Caco-2 (cell line): Measurements from ENCODE around the gene ENHO. TPM values are rescaled to one million over a fixed set of nuclear protein-coding genes. Genes with fewer than 3 reads are reported as not detected.
A peak's percentile ranks its signal among the peaks of the same experiment; 100 is the strongest.

Source experiments
- BruUV-seq: library from RNA; stranded (reverse); fragments of 400-500 nt; replicated peaks from 2 replicates; lab custom pipeline; 2021; lab: Mats Ljungman, UMichigan
- CTCF ChIA-PET: fragments of 300-600 bp; sonication (Branson Sonifier 250); formaldehyde crosslinking; loops from one replicate; lab custom pipeline; 2022; ENCODE audit warnings: antibody characterized with exemption; lab: Charles Lee
- POLR2A ChIA-PET: fragments of 300-600 bp; sonication (Branson Sonifier 250); formaldehyde crosslinking; loops from one replicate; lab custom pipeline; 2022; ENCODE audit warnings: antibody characterized with exemption; lab: Charles Lee
- DNase-seq, 2 experiments: peaks; one replicate each; pipeline versions ENCODE4 v3.0.0 to v3.0.0-alpha.2; 2020 to 2022
- H3K27me3 ChIP-seq: replicated peaks from 2 replicates; pipeline ENCODE4 v1.6.0; 2011; ENCODE audit warnings: low read length; ENCODE audit not compliant: control insufficient read depth, insufficient read depth
- H3K36me3 ChIP-seq: 2 replicates; pipeline ENCODE4 v1.5.1; 2011; ENCODE audit warnings: low read length; ENCODE audit not compliant: control insufficient read depth, insufficient read depth
- H3K4me1 ChIP-seq: fragments of 250-450 bp; sonication (Bioruptor Pico); 2 replicates; pipeline ENCODE4 v1.5.1; 2020; ENCODE audit warnings: mild to moderate bottlenecking
- H3K4me3 ChIP-seq: 2 replicates; pipeline ENCODE4 v1.5.1; 2011; ENCODE audit warnings: low read depth, mild to moderate bottlenecking, control low read depth, low read length
- H3K9me3 ChIP-seq: fragments of 250-450 bp; sonication (Bioruptor Pico); 2 replicates; pipeline ENCODE4 v1.5.1; 2020; ENCODE audit warnings: mild to moderate bottlenecking, moderate library complexity
- H3K27ac Mint-ChIP-seq: one replicate; pipeline ENCODE4 v1.8.0; 2022; ENCODE audit warnings: mixed read lengths; ENCODE audit not compliant: unreplicated experiment
- H3K27me3 Mint-ChIP-seq: one replicate; pipeline ENCODE4 v1.8.0; 2022; ENCODE audit warnings: mixed read lengths; ENCODE audit not compliant: insufficient read depth, unreplicated experiment
- H3K36me3 Mint-ChIP-seq: one replicate; pipeline ENCODE4 v1.8.0; 2022; ENCODE audit warnings: mild to moderate bottlenecking, mixed read lengths; ENCODE audit not compliant: insufficient read depth, unreplicated experiment
- H3K4me1 Mint-ChIP-seq: one replicate; pipeline ENCODE4 v1.8.0; 2022; ENCODE audit warnings: low read depth, mixed read lengths; ENCODE audit not compliant: unreplicated experiment
- H3K4me3 Mint-ChIP-seq: one replicate; pipeline ENCODE4 v1.8.0; 2022; ENCODE audit warnings: mild to moderate bottlenecking, moderate library complexity, mixed read lengths; ENCODE audit not compliant: unreplicated experiment
- H3K9me3 Mint-ChIP-seq: one replicate; pipeline ENCODE4 v1.8.0; 2022; ENCODE audit warnings: mixed read lengths; ENCODE audit not compliant: unreplicated experiment
- CTCF ChIP-seq, 2 experiments: fragments of 200-600 bp in 1 of 2; IDR thresholded peaks; 1 replicate in 1 of 2; 2 replicates in 1 of 2; pipeline versions ENCODE4 v1.5.1 to v1.8.0; 2011 to 2022; ENCODE audit warnings: antibody characterized with exemption in 1 of 2, control low read depth in 1 of 2, inconsistent platforms in 1 of 2, low read depth in 1 of 2, low read length in 1 of 2, mild to moderate bottlenecking in 1 of 2, moderate library complexity in 1 of 2; ENCODE audit not compliant: insufficient read depth in 1 of 2, severe bottlenecking in 1 of 2, unreplicated experiment in 1 of 2
- intact Hi-C: fragments of 100-400 bp; cut with micrococcal nuclease; formaldehyde crosslinking; loops from one replicate; pipeline ENCODE4 v1.10.0; 2022; ENCODE audit not compliant: unreplicated experiment
- total RNA-seq: library from RNA; stranded (reverse); gene quantifications from 2 replicates; pipeline ENCODE4 v1.2.3, GENCODE V29; 2022

ENHO gene
- total RNA-seq, 1 experiment from 2014 or later = 2.1 TPM

- H3K4me3 Mint-ChIP-seq = no peak overlapping the region
- BruUV-seq = no TSS peak
- TF ChIP-seq CTCF (IDR thresholded peaks at IDR 0.05; ENCODE audit: insufficient read depth in 1 of 2, low read depth in 1 of 2, low read length in 1 of 2, severe bottlenecking in 1 of 2, unreplicated experiment in 1 of 2) = no peak
- no peak overlapping the region for H3K27ac Mint-ChIP-seq
- Histone ChIP-seq H3K4me3 (no peak overlapping the region), H3K36me3 (no peaks in the 10 kb centered on the region), H3K9me3 (no peaks in the 10 kb centered on the region), H3K4me1 (no peaks in the 10 kb centered on the region), H3K27me3 (no peaks in the 10 kb centered on the region; the same call in none of the 2 replicates)
- DNase-seq = peak in 1 of 2 experiments; percentile 21
- ChIA-PET CTCF (no interaction called here), POLR2A (no interaction called here)
- H3K36me3 Mint-ChIP-seq = no peaks in the 10 kb centered on the region
- no peaks in the 10 kb centered on the region for H3K27me3 Mint-ChIP-seq
- no peaks in the 10 kb centered on the region for H3K9me3 Mint-ChIP-seq
- intact Hi-C loops = no loop called here
- no peaks in the 10 kb centered on the region for H3K4me1 Mint-ChIP-seq
Observed at GRCh38 chr9:34553511-34554021, 30.8 kb upstream of the ENHO start.

GRCh38 chr9:34552986-34553385 lies 30.2 kb upstream of the ENHO start:
- Histone ChIP-seq H3K4me1 (no peaks in the 10 kb centered on the region), H3K9me3 (no peaks in the 10 kb centered on the region), H3K36me3 (no peaks in the 10 kb centered on the region), H3K4me3 (no peak overlapping the region), H3K27me3 (no peaks in the 10 kb centered on the region; the same call in none of the 2 replicates)
- no peak for TF ChIP-seq CTCF (IDR thresholded peaks at IDR 0.05; ENCODE audit: insufficient read depth in 1 of 2, low read depth in 1 of 2, low read length in 1 of 2, severe bottlenecking in 1 of 2, unreplicated experiment in 1 of 2)
- ChIA-PET CTCF (interaction anchor here (1.3 kb wide), 1 partner anchor 39 kb away, joined by 4 read pairs; no protein-coding TSS in a partner anchor), POLR2A (no interaction called here)
- H3K9me3 Mint-ChIP-seq = no peaks in the 10 kb centered on the region
- peak in 1 of 2 experiments; percentile 5 for DNase-seq
- H3K36me3 Mint-ChIP-seq = no peaks in the 10 kb centered on the region
- peaks cover 5% of the 10 kb centered on the region for H3K27me3 Mint-ChIP-seq
- intact Hi-C loops = no loop called here
- H3K4me3 Mint-ChIP-seq = no peak overlapping the region
- BruUV-seq = no TSS peak
- H3K27ac Mint-ChIP-seq = no peak overlapping the region
- H3K4me1 Mint-ChIP-seq = no peaks in the 10 kb centered on the region

- no peaks in the 10 kb centered on the region for H3K9me3 Mint-ChIP-seq
- intact Hi-C loops = no loop called here
- H3K4me1 Mint-ChIP-seq = no peaks in the 10 kb centered on the region
- POLR2A ChIA-PET = no interaction called here
- no peak overlapping the region for H3K27ac Mint-ChIP-seq
- Histone ChIP-seq H3K4me3 (no peak overlapping the region), H3K4me1 (no peaks in the 10 kb centered on the region), H3K36me3 (no peaks in the 10 kb centered on the region), H3K27me3 (no peaks in the 10 kb centered on the region; the same call in none of the 2 replicates), H3K9me3 (no peaks in the 10 kb centered on the region)
- H3K4me3 Mint-ChIP-seq = no peak overlapping the region
- H3K36me3 Mint-ChIP-seq = no peaks in the 10 kb centered on the region
- no peak for TF ChIP-seq CTCF (IDR thresholded peaks at IDR 0.05; ENCODE audit: insufficient read depth in 1 of 2, low read depth in 1 of 2, low read length in 1 of 2, severe bottlenecking in 1 of 2, unreplicated experiment in 1 of 2)
- peaks cover 5% of the 10 kb centered on the region for H3K27me3 Mint-ChIP-seq
- CTCF ChIA-PET = interaction anchor here (1.3 kb wide), 1 partner anchor 39 kb away, joined by 4 read pairs; no protein-coding TSS in a partner anchor
- peak in 1 of 2 experiments; percentile 26 for DNase-seq
- BruUV-seq = no TSS peak
Observed at GRCh38 chr9:34552606-34552981, 29.8 kb upstream of the ENHO start.
